OCI-LY3 (cell line): ENCODE results near the gene P2RY11.

Experiments used
- H2AFZ ChIP-seq: fragments of 200-600, 300-600 bp; shearing (Covaris generic); 2 replicates; pipeline ENCODE4 v1.6.0; 2014; ENCODE audit warnings: antibody characterized with exemption, low read depth, low read length
- H3K27ac ChIP-seq: fragments of 200-600, 300-600 bp; sonication (generic); 2 replicates; pipeline ENCODE4 v1.5.1; 2014; ENCODE audit warnings: mild to moderate bottlenecking, low read length, moderate library complexity, mixed read lengths
- H3K27me3 ChIP-seq: fragments of 200-600, 300-600 bp; sonication (generic); 2 replicates; pipeline ENCODE4 v1.6.1; 2014; ENCODE audit warnings: low read depth, low read length, mixed read lengths
- H3K36me3 ChIP-seq: fragments of 200-600, 300-600 bp; sonication (generic); replicated peaks from 2 replicates; pipeline ENCODE3; 2014; ENCODE audit warnings: low read depth, low read length, mixed read lengths
- H3K4me1 ChIP-seq: fragments of 300-600, 200-600 bp; sonication (generic); 2 replicates; pipeline ENCODE4 v1.6.1; 2014; ENCODE audit warnings: low read length, mixed read lengths
- H3K4me2 ChIP-seq: fragments of 200-600, 300-600 bp; sonication (generic); 2 replicates; pipeline ENCODE4 v1.6.1; 2014; ENCODE audit warnings: low read length, mixed read lengths
- H3K4me3 ChIP-seq: fragments of 300-600, 200-600 bp; sonication (generic); 2 replicates; pipeline ENCODE4 v1.5.1; 2014; ENCODE audit warnings: antibody characterized with exemption, mild to moderate bottlenecking, low read length, moderate library complexity
- H3K79me2 ChIP-seq: fragments of 300-600, 200-600 bp; shearing (Covaris generic); 2 replicates; pipeline ENCODE4 v1.6.1; 2014; ENCODE audit warnings: mild to moderate bottlenecking, low read length, mixed read lengths
- H3K9ac ChIP-seq: fragments of 300-600, 200-600 bp; shearing (Covaris generic); 2 replicates; pipeline ENCODE4 v1.6.0; 2014; ENCODE audit warnings: mild to moderate bottlenecking, low read length, moderate library complexity
- H3K9me3 ChIP-seq: fragments of 200-600, 300-600 bp; shearing (Covaris generic); 2 replicates; pipeline ENCODE4 v1.6.1; 2014; ENCODE audit warnings: low read length, mixed read lengths; ENCODE audit not compliant: insufficient read depth
- H4K20me1 ChIP-seq: fragments of 200-600, 300-600 bp; sonication (generic); 2 replicates; pipeline ENCODE4 v1.6.1; 2016; ENCODE audit warnings: low read length, mixed read lengths; ENCODE audit not compliant: insufficient read depth
- CTCF ChIP-seq: fragments of 200-600, 300-600 bp; sonication (generic); IDR thresholded peaks from 2 replicates; pipeline ENCODE4 v1.5.1; 2014; ENCODE audit warnings: antibody characterized with exemption, low read length, low read depth
- EZH2phosphoT487 ChIP-seq: fragments of 200-600 bp; shearing (Covaris generic); IDR thresholded peaks from 2 replicates; pipeline ENCODE4 v1.6.1; 2018; ENCODE audit warnings: antibody characterized with exemption, mixed run types, low read depth

Gene P2RY11

DNA sequence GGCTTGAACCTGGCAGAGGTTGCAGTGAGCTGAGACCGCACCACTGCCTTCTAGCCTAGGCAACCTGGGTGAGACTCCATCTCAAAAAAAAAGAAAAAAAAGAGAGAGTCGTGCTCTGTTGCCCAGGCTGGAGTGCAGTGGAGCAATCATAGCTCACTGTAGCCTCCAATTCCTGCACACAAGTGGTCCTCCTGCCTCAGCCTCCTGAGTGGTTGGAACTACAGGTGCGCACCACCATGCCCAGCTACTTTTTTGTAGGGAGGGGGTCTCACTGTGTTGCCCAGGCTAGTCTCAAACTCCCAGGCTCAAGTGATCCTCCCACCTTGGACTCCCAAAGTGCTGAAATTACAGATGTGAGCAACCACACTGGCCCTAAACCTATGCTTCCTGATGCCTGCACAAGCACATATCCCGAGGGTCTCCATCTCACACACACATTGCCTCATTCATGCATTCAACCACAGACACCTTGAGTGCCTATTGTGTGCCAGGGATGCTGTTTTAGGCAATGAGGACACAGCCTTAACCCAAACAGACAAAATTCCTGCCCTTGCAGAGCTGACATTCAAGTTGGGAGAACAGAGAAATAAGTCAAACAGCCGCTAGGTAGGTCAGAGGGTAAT, 11.2 kb upstream of the P2RY11 start:
- no peaks in the 10 kb centered on the region for H3K9me3 ChIP-seq
- H4K20me1 ChIP-seq: no peaks in the 10 kb centered on the region
- H3K9ac ChIP-seq: no peak overlapping the region
- H2AFZ ChIP-seq: no peak overlapping the region
- H3K4me1 ChIP-seq: peaks cover 29% of the 10 kb centered on the region
- H3K27me3 ChIP-seq: no peaks in the 10 kb centered on the region
- H3K36me3 ChIP-seq: no peaks in the 10 kb centered on the region
- no peak overlapping the region for H3K27ac ChIP-seq
- no peak overlapping the region for H3K4me2 ChIP-seq
- no peak overlapping the region for H3K4me3 ChIP-seq
- H3K79me2 ChIP-seq: no peaks in the 10 kb centered on the region
- TF ChIP-seq CTCF (no peak), EZH2phosphoT487 (no peak)

DNA sequence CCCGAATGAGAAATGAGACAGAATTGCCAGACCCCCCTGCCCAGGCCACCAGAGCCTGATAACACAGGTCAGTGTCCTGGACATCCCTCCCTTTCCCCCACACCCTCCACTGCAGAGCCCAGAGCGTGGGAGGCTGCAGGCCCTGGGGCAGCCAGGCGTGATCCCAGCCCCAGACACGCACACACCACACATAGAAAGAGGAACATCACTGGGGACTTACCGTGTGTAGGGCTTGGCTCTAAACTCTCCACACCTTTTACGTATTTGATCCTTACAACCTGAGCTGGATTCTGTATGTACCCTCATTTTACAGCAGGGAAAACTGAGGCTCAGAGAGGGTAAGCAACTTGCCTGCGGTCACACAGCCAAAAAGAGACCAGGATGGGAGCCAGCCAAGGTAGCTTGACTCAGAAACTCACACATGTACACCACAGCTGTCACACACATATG, 8.7 kb upstream of the P2RY11 start:
- peak overlapping the region; percentile 87 for H3K4me2 ChIP-seq
- TF ChIP-seq EZH2phosphoT487: no peak
- TF ChIP-seq CTCF: no peak

GRCh38 chr19:10104130-10104513, 7.4 kb upstream of the P2RY11 start:
- H3K4me2 ChIP-seq: peak overlapping the region; percentile 66
- no peaks in the 10 kb centered on the region for H3K27me3 ChIP-seq
- H3K4me3 ChIP-seq: peak overlapping the region; percentile 91; the same call in 1 of the 2 replicates
- TF ChIP-seq CTCF (no peak), EZH2phosphoT487 (no peak)
- peak overlapping the region; percentile 79 for H3K27ac ChIP-seq
- peak overlapping the region; percentile 27 for H2AFZ ChIP-seq
- no peaks in the 10 kb centered on the region for H4K20me1 ChIP-seq
- H3K9ac ChIP-seq: peak overlapping the region; percentile 50; the same call in 1 of the 2 replicates
- peaks cover 32% of the 10 kb centered on the region for H3K79me2 ChIP-seq
- H3K9me3 ChIP-seq: no peaks in the 10 kb centered on the region
- peaks cover 16% of the 10 kb centered on the region for H3K36me3 ChIP-seq
- H3K4me1 ChIP-seq: peaks cover 47% of the 10 kb centered on the region

More for the DNA sequence above, 8.7 kb upstream of the P2RY11 start:
- Histone ChIP-seq H3K27ac (peak overlapping the region; percentile 67), H3K27me3 (no peaks in the 10 kb centered on the region), H3K4me1 (peaks cover 45% of the 10 kb centered on the region), H3K9ac (peak overlapping the region; percentile 71), H3K4me3 (peak overlapping the region; percentile 67), H2AFZ (peak overlapping the region; percentile 67; the same call in 1 of the 2 replicates), H4K20me1 (no peaks in the 10 kb centered on the region), H3K79me2 (peaks cover 22% of the 10 kb centered on the region), H3K36me3 (peaks cover 10% of the 10 kb centered on the region), H3K9me3 (no peaks in the 10 kb centered on the region)

DNA sequence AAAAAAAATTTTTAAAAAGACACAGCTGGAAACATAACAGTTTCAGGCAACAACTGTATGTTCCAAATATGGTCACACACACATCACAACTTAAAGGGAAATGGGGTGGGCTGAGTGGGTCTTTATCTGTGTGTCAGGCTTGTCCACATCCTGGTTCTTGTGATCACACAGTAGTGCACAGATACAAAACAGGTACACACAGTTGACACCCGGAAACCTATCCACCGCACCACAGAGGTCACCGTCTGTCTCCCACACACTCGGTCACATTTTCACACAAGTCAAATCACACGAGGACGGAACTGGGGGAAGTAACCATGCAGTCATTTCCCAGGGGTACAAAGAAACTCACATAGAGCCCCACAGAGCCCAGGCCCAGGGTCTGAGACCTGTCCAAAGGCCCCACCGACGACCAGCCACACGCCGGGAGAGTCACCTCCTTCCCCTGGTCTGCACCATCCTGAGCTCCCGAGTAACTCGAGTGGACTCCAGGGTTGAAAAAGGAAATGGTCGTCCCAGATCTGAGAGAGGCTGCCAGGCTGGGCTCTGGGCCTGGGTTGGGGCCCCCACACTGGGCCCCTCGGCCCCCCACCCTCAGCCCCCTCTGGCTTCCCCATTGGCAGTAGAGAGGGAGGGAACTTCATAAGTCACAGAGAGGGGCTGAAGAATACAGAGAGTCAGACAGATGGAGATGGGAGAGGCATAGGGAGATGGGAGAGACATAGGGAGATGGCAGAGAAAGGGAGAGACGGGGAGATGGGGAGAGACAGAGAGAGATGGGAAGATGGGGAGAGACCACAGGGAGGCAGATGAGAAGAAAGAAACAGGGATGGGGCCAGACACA, 6.6 kb upstream of the P2RY11 start:
- H3K27me3 ChIP-seq: no peaks in the 10 kb centered on the region
- H3K9me3 ChIP-seq: no peaks in the 10 kb centered on the region
- H3K36me3 ChIP-seq: peaks cover 24% of the 10 kb centered on the region
- peak overlapping the region; percentile 79 for H3K27ac ChIP-seq
- peak overlapping the region; percentile 27 for H2AFZ ChIP-seq
- peak overlapping the region; percentile 66 for H3K4me2 ChIP-seq
- H3K9ac ChIP-seq: peak overlapping the region; percentile 50
- peaks cover 47% of the 10 kb centered on the region for H3K4me1 ChIP-seq
- peaks cover 40% of the 10 kb centered on the region for H3K79me2 ChIP-seq
- TF ChIP-seq CTCF (no peak), EZH2phosphoT487 (no peak)
- H3K4me3 ChIP-seq: peak overlapping the region; percentile 91
- H4K20me1 ChIP-seq: no peaks in the 10 kb centered on the region
